AG10803 (cell line): ENCODE results near the gene HEATR5A.
"Not testable (repeated sequence)": the region's sequence is repeated elsewhere in the genome, so short reads cannot be mapped to it uniquely, and the experiment has no call there.

Experiments used
- DNase-seq: peaks from one replicate; pipeline ENCODE4 v3.0.0; 2010; ENCODE audit warnings: low read depth
- H3K4me3 ChIP-seq: 2 replicates; pipeline ENCODE4 v1.5.1; 2011; ENCODE audit warnings: mild to moderate bottlenecking, low read length, control low read depth
- TF ChIP-seq, protein P1 (sequence below): conservative IDR thresholded peaks from 2 replicates; pipeline ENCODE4 v1.5.1; 2011; ENCODE audit warnings: mild to moderate bottlenecking, low read length, control low read depth, inconsistent platforms

HEATR5A gene

GRCh38 chr14:31261859-31262731 is 158.3 kb downstream of the HEATR5A start:
- DNase-seq = peak; percentile 69
- TF ChIP-seq, protein P1, sequence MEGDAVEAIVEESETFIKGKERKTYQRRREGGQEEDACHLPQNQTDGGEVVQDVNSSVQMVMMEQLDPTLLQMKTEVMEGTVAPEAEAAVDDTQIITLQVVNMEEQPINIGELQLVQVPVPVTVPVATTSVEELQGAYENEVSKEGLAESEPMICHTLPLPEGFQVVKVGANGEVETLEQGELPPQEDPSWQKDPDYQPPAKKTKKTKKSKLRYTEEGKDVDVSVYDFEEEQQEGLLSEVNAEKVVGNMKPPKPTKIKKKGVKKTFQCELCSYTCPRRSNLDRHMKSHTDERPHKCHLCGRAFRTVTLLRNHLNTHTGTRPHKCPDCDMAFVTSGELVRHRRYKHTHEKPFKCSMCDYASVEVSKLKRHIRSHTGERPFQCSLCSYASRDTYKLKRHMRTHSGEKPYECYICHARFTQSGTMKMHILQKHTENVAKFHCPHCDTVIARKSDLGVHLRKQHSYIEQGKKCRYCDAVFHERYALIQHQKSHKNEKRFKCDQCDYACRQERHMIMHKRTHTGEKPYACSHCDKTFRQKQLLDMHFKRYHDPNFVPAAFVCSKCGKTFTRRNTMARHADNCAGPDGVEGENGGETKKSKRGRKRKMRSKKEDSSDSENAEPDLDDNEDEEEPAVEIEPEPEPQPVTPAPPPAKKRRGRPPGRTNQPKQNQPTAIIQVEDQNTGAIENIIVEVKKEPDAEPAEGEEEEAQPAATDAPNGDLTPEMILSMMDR = no peak
- no peak overlapping the region for H3K4me3 ChIP-seq

GRCh38 chr14:31261523-31261858 is 158.9 kb downstream of the HEATR5A start:
- no peak overlapping the region for H3K4me3 ChIP-seq
- no peak for DNase-seq
- TF ChIP-seq, protein P1 = no peak

- not testable (repeated sequence) for H3K4me3 ChIP-seq, DNase-seq
These were observed 161.3 kb downstream of the HEATR5A start for GRCh38 chr14:31259040-31259435.

GRCh38 chr14:31258427-31259039 is 161.8 kb downstream of the HEATR5A start:
- TF ChIP-seq, protein P1 = no peak
- H3K4me3 ChIP-seq = no peak overlapping the region
- no peak for DNase-seq

GRCh38 chr14:31257554-31258426 is 162.6 kb downstream of the HEATR5A start:
- DNase-seq, H3K4me3 ChIP-seq: not testable (repeated sequence)

- H3K4me3 ChIP-seq = no peak overlapping the region
- TF ChIP-seq, protein P1 = no peak
- DNase-seq = no peak
These were observed 163.2 kb downstream of the HEATR5A start for GRCh38 chr14:31257244-31257553.

GRCh38 chr14:31256534-31257243 is 163.7 kb downstream of the HEATR5A start:
- TF ChIP-seq, protein P1 = no peak
- no peak for DNase-seq
- no peak overlapping the region for H3K4me3 ChIP-seq

- not testable (repeated sequence) for H3K4me3 ChIP-seq, DNase-seq
These were observed 164.4 kb downstream of the HEATR5A start for GRCh38 chr14:31255918-31256317.
